HG02610 (cell line): ENCODE results near the gene ADCY5.

ENCODE experiments used
- ATAC-seq: cut with Tn5 transposase; IDR thresholded peaks from one replicate; pipeline ENCODE4 v1.9.1; 2021; ENCODE audit warnings: mild to moderate bottlenecking, moderate library complexity; ENCODE audit not compliant: unreplicated experiment

Gene ADCY5

DNA sequence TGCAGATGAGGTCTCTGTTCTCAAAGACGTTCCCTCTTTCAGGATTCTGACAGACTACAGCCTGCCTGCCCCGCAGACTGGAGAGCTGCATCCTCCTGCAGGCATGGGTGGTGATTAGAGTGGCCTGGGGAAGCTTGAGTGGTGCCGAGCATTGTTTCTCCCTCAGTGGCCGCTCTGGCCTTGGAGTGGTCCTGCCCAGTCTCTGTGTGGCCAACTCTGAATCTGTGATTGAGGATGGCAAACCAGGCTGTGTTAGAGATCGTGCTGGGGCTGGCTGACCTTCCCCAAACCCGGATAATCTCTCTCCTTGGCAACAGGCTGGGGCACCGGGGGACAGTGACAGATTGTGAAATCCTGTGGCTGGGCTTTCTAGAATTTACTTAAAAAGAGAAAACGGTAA lies 11.0 kb upstream of the ADCY5 start:
- no peak for ATAC-seq

DNA sequence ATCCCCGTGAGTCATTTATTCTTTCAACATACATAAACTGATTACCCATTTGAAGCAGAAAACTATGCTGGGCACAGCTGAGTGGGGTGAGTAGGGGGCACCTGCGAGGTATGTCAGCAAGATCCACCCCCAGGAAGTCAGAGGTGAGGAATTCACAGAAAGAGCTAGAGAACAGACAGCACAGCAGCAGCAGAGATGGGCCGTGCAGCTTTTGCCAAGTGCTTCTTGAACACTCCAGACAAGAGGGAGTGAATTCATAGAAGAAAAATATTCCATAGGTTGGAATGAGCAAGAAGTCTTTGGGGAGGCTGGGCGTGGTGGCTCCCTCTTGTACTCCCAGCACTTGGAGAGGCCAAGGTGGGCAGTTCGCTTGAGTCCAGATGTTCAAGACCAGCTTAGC lies 9.4 kb upstream of the ADCY5 start:
- no peak for ATAC-seq

DNA sequence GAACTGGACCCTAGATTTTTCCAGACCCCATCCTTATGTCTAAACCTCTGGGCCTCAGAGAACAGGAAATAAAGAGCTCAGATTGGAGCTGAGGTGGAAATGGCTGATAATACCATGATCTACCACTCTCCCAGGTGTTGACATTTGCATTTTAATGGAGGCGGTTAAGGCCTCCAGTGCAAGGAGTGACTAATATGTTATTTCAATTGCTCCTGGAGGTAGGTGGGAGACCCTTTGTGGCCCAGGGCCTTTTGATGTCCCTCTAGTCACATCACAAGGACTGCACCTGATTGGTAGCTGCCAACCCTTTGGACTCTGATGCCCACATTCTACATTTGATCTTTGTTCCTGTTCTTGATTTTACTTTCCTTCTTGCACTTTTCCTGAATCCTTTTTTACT lies 9.0 kb upstream of the ADCY5 start:
- ATAC-seq: no peak

DNA sequence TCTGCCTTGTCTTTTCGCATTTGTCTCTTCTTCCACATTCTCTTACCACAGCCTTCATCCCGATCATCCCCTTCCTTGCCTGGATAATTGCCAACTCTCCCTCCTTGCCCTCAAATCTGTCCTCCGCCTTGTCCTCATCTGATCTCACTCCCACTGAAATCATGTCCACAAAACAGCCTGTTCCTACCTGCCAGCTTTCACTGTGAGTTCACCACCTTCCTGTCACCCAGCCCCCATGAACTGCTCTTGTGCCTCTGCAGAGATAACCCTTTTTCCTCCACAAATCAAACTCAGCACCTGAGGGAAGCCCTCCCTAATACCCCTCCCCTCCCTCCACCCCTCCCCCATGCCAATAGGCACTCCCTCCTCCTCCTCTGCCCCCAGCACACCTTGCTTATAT lies 4.8 kb upstream of the ADCY5 start:
- ATAC-seq: no peak

GRCh38 chr3:123451186-123451585 lies 2.3 kb upstream of the ADCY5 start:
- no peak for ATAC-seq

GRCh38 chr3:123449997-123450604 lies 1.2 kb upstream of the ADCY5 start:
- ATAC-seq: no peak

DNA sequence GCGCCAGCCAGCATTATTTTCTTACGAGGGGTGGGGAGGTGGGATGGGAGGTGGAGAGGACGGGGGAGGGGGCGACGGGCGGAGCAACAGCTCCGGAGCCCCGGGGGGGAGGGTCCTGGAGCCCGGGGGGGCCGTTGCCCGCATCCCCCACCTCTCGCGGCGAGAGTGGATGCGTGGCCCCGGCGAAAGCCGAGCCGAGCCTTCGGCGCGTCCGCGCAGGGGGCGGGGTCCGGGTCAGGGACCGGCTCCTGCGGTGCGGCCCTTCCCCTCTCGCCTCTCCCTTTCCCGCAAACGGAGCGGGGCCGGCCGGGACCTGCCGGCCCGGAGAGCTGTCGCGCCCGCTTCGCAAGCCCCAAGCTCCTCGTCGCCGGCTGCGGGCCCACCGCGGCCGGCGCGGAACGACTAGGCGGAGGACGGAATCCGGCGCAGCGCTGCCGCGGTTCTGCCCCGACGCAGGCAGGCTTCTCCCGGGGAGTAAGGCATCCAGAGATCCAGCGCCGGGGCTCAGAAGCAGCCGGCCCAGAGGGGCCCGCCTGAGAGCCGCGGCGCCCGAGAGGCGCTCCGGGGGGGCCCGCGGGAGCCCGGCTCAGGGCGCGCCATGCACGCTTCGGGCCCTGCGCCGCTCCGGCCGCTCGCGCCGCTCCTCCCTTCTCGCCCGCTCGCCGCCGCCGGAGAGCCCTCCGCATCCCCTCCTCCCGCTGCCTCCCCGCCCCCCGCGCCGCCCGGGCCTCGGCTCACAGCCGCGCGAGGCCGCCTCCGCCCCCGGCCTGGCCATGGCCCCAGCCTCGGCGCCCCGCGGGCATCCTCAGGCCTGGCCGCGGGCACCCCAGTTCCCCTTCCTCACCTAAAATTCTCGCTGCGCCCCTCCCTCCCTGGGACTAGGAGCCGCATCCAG lies 459 bp upstream of the ADCY5 start:
- no peak for ATAC-seq

GRCh38 chr3:123447749-123448517 lies 957 bp downstream of the ADCY5 start:
- ATAC-seq: no peak

- no peak for ATAC-seq
These were observed 1.5 kb downstream of the ADCY5 start for GRCh38 chr3:123447416-123447748.

- no peak for ATAC-seq
These were observed 2.2 kb downstream of the ADCY5 start for GRCh38 chr3:123446610-123447109.

DNA sequence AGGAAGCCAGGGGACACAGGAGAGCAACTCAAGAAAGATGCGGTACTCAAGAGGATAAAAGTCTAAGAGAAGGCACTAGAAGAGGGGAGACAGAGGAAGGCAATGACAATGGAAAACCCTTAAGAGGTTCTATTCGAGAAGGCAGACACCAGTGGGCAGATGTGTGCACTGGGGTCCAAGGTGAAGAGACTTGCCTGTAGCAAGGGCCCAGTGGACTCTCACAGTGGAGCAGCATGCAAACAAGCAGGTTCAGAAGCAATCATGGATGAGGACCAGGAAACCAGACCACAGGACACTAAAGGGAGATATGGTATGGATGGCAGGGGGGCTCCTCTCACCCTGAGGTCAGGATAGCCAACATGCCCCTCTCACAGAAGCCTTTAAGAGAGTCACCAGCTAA lies 2.7 kb downstream of the ADCY5 start:
- ATAC-seq: no peak

DNA sequence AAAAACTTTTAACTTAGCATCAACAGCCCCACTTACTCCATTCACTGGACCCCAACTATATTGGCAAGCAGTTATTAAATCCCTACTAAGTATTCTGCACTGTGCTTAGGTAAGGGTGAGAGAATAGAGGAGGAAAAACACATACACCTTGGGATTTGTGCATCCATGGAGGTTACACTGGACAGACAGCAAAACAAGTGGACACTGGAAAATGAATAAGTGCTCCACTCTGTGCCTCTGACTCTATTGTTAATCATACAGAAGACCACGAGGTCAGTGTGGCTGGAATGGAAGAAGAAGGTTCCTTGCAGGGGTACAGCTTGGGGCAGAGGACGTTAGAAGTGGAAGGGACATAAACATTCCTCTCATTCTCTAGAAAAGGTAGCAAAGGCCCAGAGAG lies 3.2 kb downstream of the ADCY5 start:
- ATAC-seq: no peak

- ATAC-seq: no peak
These were observed 4.1 kb downstream of the ADCY5 start for GRCh38 chr3:123444744-123445143.

DNA sequence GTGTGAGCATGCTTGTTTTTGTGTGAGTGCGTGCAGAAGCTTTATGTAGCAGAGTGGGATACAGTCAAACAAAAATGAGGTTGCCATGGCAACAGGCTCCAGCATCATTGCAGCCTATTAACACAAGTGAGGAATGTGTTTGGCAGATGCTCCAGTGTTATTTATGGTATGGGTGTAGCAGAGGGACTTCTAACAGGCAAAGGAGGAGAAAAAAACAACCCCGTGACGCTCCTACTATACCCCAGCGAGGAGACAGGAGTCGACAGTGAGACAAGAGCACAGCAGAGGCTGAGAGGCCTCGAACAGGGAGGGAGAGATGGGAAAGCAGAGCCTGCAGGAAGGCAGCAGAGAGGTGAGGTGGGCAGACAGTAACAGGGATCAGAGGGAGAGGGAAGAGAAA lies 4.9 kb downstream of the ADCY5 start:
- no peak for ATAC-seq

- ATAC-seq: no peak
These were observed 6.0 kb downstream of the ADCY5 start for GRCh38 chr3:123442908-123443307.

- no peak for ATAC-seq
These were observed 6.8 kb downstream of the ADCY5 start for GRCh38 chr3:123442125-123442524.

GRCh38 chr3:123439806-123440580 lies 8.9 kb downstream of the ADCY5 start:
- no peak for ATAC-seq

- no peak for ATAC-seq
These were observed 15.9 kb downstream of the ADCY5 start for GRCh38 chr3:123432832-123433523.

GRCh38 chr3:123431658-123432324 lies 17.1 kb downstream of the ADCY5 start:
- no peak for ATAC-seq
